Naive thymus-derived CD4-positive, alpha-beta T cell (primary cell): Measurements from ENCODE around the gene ACAT2. TPM values are rescaled to one million over a fixed set of nuclear protein-coding genes. Genes with fewer than 3 reads are reported as not detected.
"Not testable (repeated sequence)": the region's sequence is repeated elsewhere in the genome, so short reads cannot be mapped to it uniquely, and the experiment has no call there.

Source experiments
- ATAC-seq: fragments of 150-1000 bp; cut with Tn5 transposase; 2 replicates; pipeline ENCODE4 v1.10.0; 2021; ENCODE audit warnings: mild to moderate bottlenecking, moderate library complexity
- CTCF ChIA-PET: fragments of 350-600 bp; sonication (Branson Sonifier 250); formaldehyde crosslinking; loops from one replicate; lab custom pipeline; 2021; ENCODE audit warnings: antibody characterized with exemption; lab: Charles Lee
- POLR2A ChIA-PET: fragments of 350-600 bp; sonication (Branson Sonifier 250); formaldehyde crosslinking; loops from one replicate; lab custom pipeline; 2021; ENCODE audit warnings: antibody characterized with exemption, inconsistent platforms; lab: Charles Lee
- DNase-seq, 9 donors: peaks; one replicate each; pipeline versions ENCODE4 v3.0.0 to v3.0.0-alpha.2; 2020 to 2022; ENCODE audit warnings: mixed read lengths in 1 of 9
- H3K27ac ChIP-seq: one replicate; pipeline ENCODE4 v1.7.0; 2013; ENCODE audit warnings: mild to moderate bottlenecking, low read depth, low read length, moderate library complexity
- H3K27me3 ChIP-seq, 2 donors: one replicate each; pipeline ENCODE4 v1.7.0; 2013; ENCODE audit warnings: low read length in 2 of 2, mild to moderate bottlenecking in 2 of 2, moderate library complexity in 2 of 2; ENCODE audit not compliant: control insufficient read depth in 2 of 2, insufficient read depth in 2 of 2
- H3K36me3 ChIP-seq, 3 experiments: 1 replicate in 2 of 3; 2 replicates in 1 of 3; pipeline ENCODE4 v1.7.0; 2013; ENCODE audit warnings: low read length in 3 of 3, mild to moderate bottlenecking in 3 of 3, moderate library complexity in 1 of 3; ENCODE audit not compliant: insufficient read depth in 3 of 3, control insufficient read depth in 2 of 3
- H3K4me1 ChIP-seq, 2 donors: one replicate each; pipeline ENCODE4 v1.7.0; 2013; ENCODE audit warnings: low read length in 2 of 2, mild to moderate bottlenecking in 2 of 2, moderate library complexity in 1 of 2; ENCODE audit not compliant: control insufficient read depth in 2 of 2, insufficient read depth in 2 of 2
- H3K4me3 ChIP-seq: 2 replicates; pipeline ENCODE4 v1.7.0; 2013; ENCODE audit warnings: mild to moderate bottlenecking, low read length
- H3K9me3 ChIP-seq, 3 experiments: 1 replicate in 2 of 3; 2 replicates in 1 of 3; pipeline ENCODE4 v1.7.0; 2013; ENCODE audit warnings: low read length in 3 of 3; ENCODE audit not compliant: control insufficient read depth in 2 of 3
- H3K27ac Mint-ChIP-seq, 9 donors: one replicate each; pipeline ENCODE4 v1.8.0; 2020 to 2022; ENCODE audit warnings: mixed read lengths in 9 of 9, mild to moderate bottlenecking in 8 of 9, moderate library complexity in 5 of 9, inconsistent platforms in 2 of 9
- H3K27me3 Mint-ChIP-seq, 5 donors: one replicate each; pipeline ENCODE4 v1.8.0; 2021 to 2022; ENCODE audit warnings: mixed read lengths in 5 of 5, mild to moderate bottlenecking in 1 of 5
- H3K36me3 Mint-ChIP-seq, 5 donors: one replicate each; pipeline ENCODE4 v1.8.0; 2020 to 2022; ENCODE audit warnings: mixed read lengths in 5 of 5, mild to moderate bottlenecking in 3 of 5, inconsistent platforms in 1 of 5
- H3K4me1 Mint-ChIP-seq, 7 donors: one replicate each; pipeline ENCODE4 v1.8.0; 2020 to 2022; ENCODE audit warnings: mixed read lengths in 7 of 7, mild to moderate bottlenecking in 3 of 7, inconsistent platforms in 1 of 7
- H3K4me3 Mint-ChIP-seq, 10 donors: one replicate each; pipeline ENCODE4 v1.8.0; 2020 to 2022; ENCODE audit warnings: mild to moderate bottlenecking in 10 of 10, mixed read lengths in 10 of 10, moderate library complexity in 6 of 10, inconsistent platforms in 2 of 10
- H3K9me3 Mint-ChIP-seq, 11 donors: one replicate each; pipeline ENCODE4 v1.8.0; 2020 to 2022; ENCODE audit warnings: mixed read lengths in 11 of 11, mild to moderate bottlenecking in 4 of 11, inconsistent platforms in 1 of 11, moderate library complexity in 1 of 11
- intact Hi-C, 2 donors: fragments of 100-400 bp; cut with micrococcal nuclease; formaldehyde crosslinking; loops; one replicate each; pipeline ENCODE4 v1.15.1; 2023
- polyA plus RNA-seq, 2 donors: library from polyadenylated mRNA; unstranded; fragments of 300-500 nt; fragmentation: Illumina TruSeq; gene quantifications; one replicate each; pipeline ENCODE4 v1.2.3, GENCODE V29; 2021
- total RNA-seq, 6 experiments: library from RNA in 5 of 6; stranded (reverse) in 5 of 6; gene quantifications; 1 replicate in 5 of 6; 2 replicates in 1 of 6; pipeline ENCODE4 v1.2.3 and lab custom pipeline; 2021 to 2026

ACAT2 gene
- total and polyA plus RNA-seq, 7 experiments from 2014 or later = 18.5 to 53.9 (median 29.0) TPM

DNA sequence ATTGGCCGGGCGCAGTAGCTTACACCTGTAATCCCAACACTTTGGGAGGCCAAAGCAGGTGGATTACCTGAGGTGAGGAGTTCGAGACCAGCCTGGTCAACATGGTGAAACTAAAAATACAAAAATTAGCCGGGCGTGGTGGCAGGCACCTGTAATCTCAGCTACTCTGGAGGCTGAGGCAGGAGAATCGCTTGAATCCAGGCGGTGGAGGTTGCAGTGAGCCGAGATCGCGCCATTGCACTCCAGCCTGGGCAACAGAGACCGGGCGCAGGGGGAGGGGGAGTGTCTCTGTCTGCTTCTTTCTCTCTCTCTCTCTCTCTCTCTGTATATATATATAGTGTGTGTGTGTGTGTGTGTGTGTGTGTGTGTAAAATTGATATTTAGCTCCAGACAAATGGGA lies 29.3 kb upstream of the ACAT2 start:
- peak overlapping the region in 6 of 9 donors; percentile 8 to 91 (median 60) for H3K27ac Mint-ChIP-seq
- Histone ChIP-seq H3K4me1 (peaks cover 33% of the 10 kb centered on the region in 2 donors), H3K36me3 (peaks cover 0 to 14% (median 0%) of the 10 kb centered on the region in 3 experiments)
- H3K4me1 Mint-ChIP-seq = peaks cover 38 to 86% (median 75%) of the 10 kb centered on the region in 7 donors
- ATAC-seq, H3K27me3 Mint-ChIP-seq, H3K27ac ChIP-seq, CTCF ChIA-PET, DNase-seq, H3K4me3 ChIP-seq, H3K9me3 ChIP-seq, H3K27me3 ChIP-seq, intact Hi-C loops, H3K9me3 Mint-ChIP-seq: not testable (repeated sequence)
- POLR2A ChIA-PET = interaction anchor here (0.6 to 1.5 kb wide), 4 partner anchors 16 to 58 kb away, joined by 3 to 5 read pairs (median 3); partner anchors contain the start of genes MRPL18 and TCP1
- H3K4me3 Mint-ChIP-seq = peak overlapping the region in 7 of 10 donors; percentile 30 to 69 (median 55)
- H3K36me3 Mint-ChIP-seq = peaks cover 0 to 16% (median 3%) of the 10 kb centered on the region in 5 donors

GRCh38 chr6:159733395-159733794 lies 28.4 kb upstream of the ACAT2 start:
- CTCF ChIA-PET, ATAC-seq, H3K9me3 Mint-ChIP-seq, H3K27ac ChIP-seq, H3K4me3 ChIP-seq, H3K9me3 ChIP-seq, DNase-seq, H3K27me3 Mint-ChIP-seq, H3K27me3 ChIP-seq, intact Hi-C loops: not testable (repeated sequence)
- peak overlapping the region in 6 of 10 donors; percentile 29 to 69 (median 50) for H3K4me3 Mint-ChIP-seq
- H3K27ac Mint-ChIP-seq = peak overlapping the region in 3 of 9 donors; percentile 12 to 66 (median 65)
- Histone ChIP-seq H3K36me3 (peaks cover 0 to 17% (median 0%) of the 10 kb centered on the region in 3 experiments), H3K4me1 (peaks cover 39 to 40% of the 10 kb centered on the region in 2 donors)
- H3K4me1 Mint-ChIP-seq = peaks cover 38 to 90% (median 82%) of the 10 kb centered on the region in 7 donors
- H3K36me3 Mint-ChIP-seq = peaks cover 0 to 14% (median 3%) of the 10 kb centered on the region in 5 donors
- POLR2A ChIA-PET = interaction anchor here (0.7 kb wide), 1 partner anchor 57 kb away, joined by 3 read pairs; no protein-coding TSS in a partner anchor

DNA sequence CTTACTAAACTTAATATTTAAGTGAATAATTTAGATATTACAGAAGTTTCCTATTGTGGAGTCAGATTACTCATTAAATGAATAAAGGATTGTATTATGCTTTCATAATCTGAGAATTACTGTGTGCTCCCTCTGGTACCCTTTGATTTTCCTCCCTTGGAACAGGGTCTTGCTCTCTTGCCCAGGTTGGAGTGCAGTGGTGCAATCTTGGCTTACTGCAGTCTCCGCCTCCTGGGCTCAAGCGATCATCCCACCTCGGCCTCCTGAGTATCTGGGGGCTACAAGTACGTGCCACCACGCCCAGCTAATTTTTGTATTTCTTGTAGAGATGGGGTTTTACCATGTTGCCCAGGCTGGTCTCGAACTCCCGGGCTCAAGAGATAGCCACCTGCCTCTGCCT lies 24.9 kb upstream of the ACAT2 start:
- Mint-ChIP-seq H3K27me3 (no peaks in the 10 kb centered on the region), H3K9me3 (no peaks in the 10 kb centered on the region), H3K27ac (peak overlapping the region in 1 of 9 donors; percentile 69), H3K4me3 (no peak overlapping the region), H3K4me1 (peaks cover 25 to 74% (median 62%) of the 10 kb centered on the region in 7 donors), H3K36me3 (peaks cover 6 to 18% (median 12%) of the 10 kb centered on the region in 5 donors)
- peaks cover 17 to 19% of the 10 kb centered on the region in 2 donors for H3K4me1 ChIP-seq
- peaks cover 0 to 44% (median 9%) of the 10 kb centered on the region in 3 experiments for H3K36me3 ChIP-seq
- intact Hi-C loops = loop anchor here in 1 of 2 donors (1.0 kb wide), 1 partner anchor 8 kb away; no protein-coding TSS in a partner anchor
- ATAC-seq (no peak), DNase-seq (no peak)
- no peaks in the 10 kb centered on the region for H3K27me3 ChIP-seq
- POLR2A ChIA-PET = interaction anchor here (1.2 to 2.6 kb wide), 4 partner anchors 8 to 45 kb away, joined by 3 to 13 read pairs (median 8); partner anchors contain the start of gene WTAP
- H3K4me3 ChIP-seq = no peak overlapping the region
- CTCF ChIA-PET = no interaction called here
- H3K27ac ChIP-seq = no peak overlapping the region
- no peaks in the 10 kb centered on the region for H3K9me3 ChIP-seq

DNA sequence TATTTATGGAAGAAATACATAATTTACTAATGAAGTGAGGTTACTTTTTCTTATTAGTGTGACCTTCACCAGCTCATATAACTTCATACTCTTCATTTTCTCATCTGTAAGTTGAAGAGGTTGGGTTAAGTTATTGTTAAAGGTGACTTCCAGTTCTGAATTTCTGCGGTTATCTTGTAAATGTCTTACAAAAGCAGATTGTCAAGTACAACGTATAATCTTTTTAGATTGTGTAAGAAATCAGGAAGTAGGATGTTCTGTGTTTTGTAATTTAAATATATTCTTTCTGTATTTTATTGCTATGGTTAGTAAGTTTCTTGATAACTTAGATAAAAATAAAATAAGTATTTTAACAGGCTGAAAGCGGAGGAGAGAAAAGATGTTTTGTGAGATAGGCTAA lies 22.5 kb upstream of the ACAT2 start:
- Mint-ChIP-seq H3K27me3 (no peaks in the 10 kb centered on the region), H3K9me3 (no peaks in the 10 kb centered on the region), H3K27ac (peak overlapping the region in 4 of 9 donors; percentile 38 to 82 (median 60)), H3K36me3 (peaks cover 6 to 33% (median 17%) of the 10 kb centered on the region in 5 donors), H3K4me3 (no peak overlapping the region), H3K4me1 (peaks cover 11 to 56% (median 49%) of the 10 kb centered on the region in 7 donors)
- DNase-seq = no peak
- no peaks in the 10 kb centered on the region for H3K27me3 ChIP-seq
- no peak overlapping the region for H3K4me3 ChIP-seq
- no peak for ATAC-seq
- ChIA-PET CTCF (no interaction called here), POLR2A (interaction anchor here (0.7 to 2.6 kb wide), 2 partner anchors 10 to 54 kb away, joined by 5 to 13 read pairs; no protein-coding TSS in a partner anchor)
- no peak overlapping the region for H3K27ac ChIP-seq
- intact Hi-C loops = no loop called here
- H3K4me1 ChIP-seq = peaks cover 10 to 15% of the 10 kb centered on the region in 2 donors
- H3K9me3 ChIP-seq = no peaks in the 10 kb centered on the region
- peaks cover 8 to 67% (median 25%) of the 10 kb centered on the region in 3 experiments for H3K36me3 ChIP-seq

DNA sequence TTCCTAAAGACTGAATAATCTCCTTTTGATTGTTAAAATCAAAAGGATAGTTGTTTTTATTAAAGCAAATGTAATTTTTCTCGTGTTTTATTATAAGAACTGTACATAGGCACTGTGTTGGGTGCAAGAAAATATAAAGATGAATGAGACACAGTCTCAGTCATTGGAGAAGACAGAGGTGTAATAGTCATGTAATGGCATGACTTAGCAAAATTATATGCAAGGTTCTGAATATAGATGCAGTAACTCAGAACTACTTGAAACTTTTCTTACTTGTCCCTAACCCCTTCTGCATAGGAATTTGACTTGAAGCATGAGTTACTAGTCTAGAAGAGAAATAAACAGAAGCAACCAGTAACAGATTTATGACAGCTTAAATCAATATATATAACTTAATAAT lies 19.7 kb upstream of the ACAT2 start:
- CTCF ChIA-PET = interaction anchor here (1.0 kb wide), 1 partner anchor 13 kb away, joined by 3 read pairs; no protein-coding TSS in a partner anchor
- Mint-ChIP-seq H3K36me3 (peaks cover 10 to 49% (median 35%) of the 10 kb centered on the region in 5 donors), H3K4me3 (no peak overlapping the region), H3K27ac (peak overlapping the region in 2 of 9 donors; percentile 35 to 59), H3K4me1 (peaks cover 6 to 52% (median 43%) of the 10 kb centered on the region in 7 donors), H3K27me3 (no peaks in the 10 kb centered on the region), H3K9me3 (no peaks in the 10 kb centered on the region)
- no peak for DNase-seq
- no peak for ATAC-seq
- Histone ChIP-seq H3K36me3 (peaks cover 28 to 88% (median 53%) of the 10 kb centered on the region in 3 experiments), H3K27ac (no peak overlapping the region), H3K27me3 (no peaks in the 10 kb centered on the region), H3K9me3 (no peaks in the 10 kb centered on the region), H3K4me1 (peaks cover 5 to 7% of the 10 kb centered on the region in 2 donors), H3K4me3 (no peak overlapping the region)
- intact Hi-C loops = no loop called here
- POLR2A ChIA-PET = interaction anchor here (0.5 to 1.6 kb wide), 3 partner anchors 15 to 635 kb away, joined by 3 read pairs; partner anchors contain the start of gene WTAP

- Histone ChIP-seq H3K9me3 (no peaks in the 10 kb centered on the region), H3K36me3 (peaks cover 35 to 89% (median 75%) of the 10 kb centered on the region in 3 experiments), H3K27ac (peak overlapping the region; percentile 16), H3K27me3 (no peaks in the 10 kb centered on the region), H3K4me3 (no peak overlapping the region), H3K4me1 (no peaks in the 10 kb centered on the region)
- Mint-ChIP-seq H3K4me3 (no peak overlapping the region), H3K9me3 (no peaks in the 10 kb centered on the region), H3K36me3 (peaks cover 10 to 61% (median 39%) of the 10 kb centered on the region in 5 donors), H3K27me3 (no peaks in the 10 kb centered on the region), H3K27ac (peak overlapping the region; percentile 4 to 83 (median 70)), H3K4me1 (peaks cover 2 to 40% (median 30%) of the 10 kb centered on the region in 7 donors)
- ATAC-seq (no peak), DNase-seq (no peak)
- intact Hi-C loops = loop anchor here (1.0 to 2.0 kb wide), 2 partner anchors 8 to 16 kb away; no protein-coding TSS in a partner anchor
- ChIA-PET POLR2A (interaction anchor here (1.0 to 2.1 kb wide), 2 partner anchors 16 to 46 kb away, joined by 4 read pairs; partner anchors contain the start of gene ACAT2), CTCF (no interaction called here)
Measured at GRCh38 chr6:159745081-159745480, 16.8 kb upstream of the ACAT2 start.
